GM15510 (cell line): ENCODE data around the gene KRTCAP3.

Experiments used
- POLR2A ChIP-seq: IDR thresholded peaks from 3 replicates; pipeline ENCODE4 v1.6.1; 2011; ENCODE audit warnings: borderline replicate concordance; ENCODE audit not compliant: insufficient read length; ENCODE audit errors: extremely low read depth

KRTCAP3 gene

DNA sequence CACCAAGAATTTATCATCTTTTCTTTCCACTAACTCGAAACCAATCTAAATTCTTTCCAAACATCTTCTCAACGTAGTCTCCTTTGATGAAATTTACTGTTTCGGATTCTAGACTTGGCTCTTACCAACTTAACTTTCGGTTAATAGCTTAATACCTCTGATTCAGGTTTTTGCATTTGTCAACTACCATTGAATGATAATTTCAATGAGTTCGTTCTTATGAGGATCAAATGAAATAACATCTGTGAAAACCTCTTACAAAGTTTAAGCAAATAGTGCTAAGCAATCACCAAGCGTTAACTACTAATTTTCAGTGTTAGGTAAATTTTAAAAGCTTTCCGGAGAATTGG lies 14.3 kb upstream of the KRTCAP3 start:
- TF ChIP-seq POLR2A, result no peak

DNA sequence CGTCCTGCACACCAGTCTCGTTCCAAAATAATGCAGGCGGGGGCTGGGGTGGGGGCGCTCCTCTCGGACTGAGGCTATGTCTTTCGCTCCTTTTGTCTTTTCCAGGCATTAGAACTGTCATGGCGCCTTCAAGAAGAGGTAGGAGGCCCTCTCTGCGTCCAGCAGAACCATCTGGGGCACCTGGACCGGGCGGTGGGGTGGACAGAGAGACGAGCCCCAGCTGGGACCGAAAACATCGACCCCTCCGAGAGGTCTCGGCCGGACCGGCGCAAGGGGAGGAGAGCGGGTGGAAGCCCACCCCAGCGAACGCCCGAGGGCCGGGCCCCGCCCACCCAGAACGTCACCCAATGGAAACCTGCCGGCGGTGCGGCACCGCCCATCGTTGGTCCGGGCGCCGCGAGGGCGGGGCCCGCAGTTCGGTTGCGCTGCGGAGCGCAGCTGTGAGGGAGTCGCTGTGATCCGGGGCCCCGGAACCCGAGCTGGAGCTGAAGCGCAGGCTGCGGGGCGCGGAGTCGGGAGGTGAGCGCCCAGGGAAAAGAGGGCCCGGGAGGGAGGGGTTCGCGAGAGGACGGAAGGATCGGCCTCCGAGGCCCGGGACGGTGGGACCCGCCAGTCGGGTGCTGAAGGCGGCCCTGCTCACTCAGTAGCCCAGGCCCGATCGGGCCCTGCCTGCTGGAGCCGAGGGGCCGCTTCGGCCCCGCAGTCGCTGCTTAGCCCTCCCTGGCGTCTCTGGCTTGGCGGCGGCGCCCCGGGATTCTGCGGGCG lies 13.8 kb upstream of the KRTCAP3 start, which contains the start of gene NRBP1:
TSS of gene NRBP1 (plus strand) at position 419 of the 765 bp plus-strand sequence. CDS start 4,643 bp downstream, outside the sequence.
- TF ChIP-seq POLR2A, result peak; percentile 91

DNA sequence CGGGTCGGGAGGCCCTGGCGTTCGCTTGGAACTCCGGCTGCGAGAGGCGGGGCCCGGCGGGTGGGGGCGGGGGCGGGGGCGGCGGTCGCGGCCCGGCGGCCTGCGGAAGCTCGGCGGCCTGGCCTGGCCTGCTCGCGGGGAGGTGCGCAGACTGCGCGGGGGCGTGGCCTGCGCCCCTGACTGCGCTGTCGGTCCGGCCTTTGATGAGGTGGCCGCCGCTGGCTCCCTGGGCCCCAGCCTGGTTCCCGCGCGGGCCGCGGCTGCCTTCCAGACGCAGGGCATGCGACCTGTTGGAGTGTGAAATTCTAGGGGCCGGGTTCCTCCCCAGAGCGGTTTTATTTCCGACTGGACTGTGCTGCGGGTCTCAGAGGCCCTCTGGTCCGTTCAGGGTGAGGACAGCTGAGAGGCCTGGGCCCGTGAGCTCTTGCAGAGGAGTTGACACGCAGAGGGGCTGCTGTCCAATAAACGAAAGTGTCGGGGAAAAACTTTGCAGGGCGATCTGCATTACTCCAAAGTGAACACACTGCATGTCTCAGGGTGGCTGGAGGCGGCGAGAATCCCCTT lies 13.1 kb upstream of the KRTCAP3 start:
- peak; percentile 60 for TF ChIP-seq POLR2A

DNA sequence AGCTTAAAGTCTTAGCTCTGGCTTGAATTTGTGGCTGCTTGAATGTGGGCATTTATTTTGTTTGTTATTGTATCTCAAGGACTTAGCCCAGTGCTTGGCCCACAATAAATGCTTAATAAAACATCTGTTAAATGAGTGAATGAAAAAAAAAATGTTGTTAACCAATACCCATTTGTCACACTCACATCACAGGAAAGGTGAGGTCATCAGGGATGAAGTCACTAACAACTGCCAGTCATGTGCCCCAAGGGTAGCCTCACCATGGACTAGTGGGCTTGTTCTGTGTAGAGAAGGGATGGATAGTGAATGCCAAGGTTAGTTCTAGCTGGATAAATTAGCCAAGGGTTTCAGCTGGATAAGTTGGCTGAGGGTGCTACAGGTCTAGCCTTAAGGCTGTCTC lies 10.8 kb upstream of the KRTCAP3 start:
- TF ChIP-seq POLR2A, result no peak

DNA sequence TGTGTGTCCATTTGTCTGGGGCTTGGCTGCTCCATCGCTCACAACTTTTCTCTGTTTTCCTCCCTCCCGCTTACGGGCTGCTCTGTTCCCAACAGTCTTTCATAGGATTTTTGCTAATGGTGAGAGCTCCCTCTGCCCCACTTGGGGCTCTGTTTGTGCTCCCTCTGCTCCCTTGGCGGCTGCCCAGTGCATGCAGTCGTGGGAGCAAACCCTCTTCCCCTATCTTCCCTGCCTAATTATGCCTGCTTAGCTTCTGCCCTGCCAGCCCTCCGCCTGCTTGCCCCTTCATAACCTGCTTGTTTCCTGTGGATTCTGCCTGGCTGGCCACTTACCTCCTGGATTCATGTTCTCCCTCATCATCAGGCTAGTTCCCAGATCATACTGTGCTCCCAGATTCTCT lies 6.6 kb upstream of the KRTCAP3 start:
- no peak for TF ChIP-seq POLR2A

DNA sequence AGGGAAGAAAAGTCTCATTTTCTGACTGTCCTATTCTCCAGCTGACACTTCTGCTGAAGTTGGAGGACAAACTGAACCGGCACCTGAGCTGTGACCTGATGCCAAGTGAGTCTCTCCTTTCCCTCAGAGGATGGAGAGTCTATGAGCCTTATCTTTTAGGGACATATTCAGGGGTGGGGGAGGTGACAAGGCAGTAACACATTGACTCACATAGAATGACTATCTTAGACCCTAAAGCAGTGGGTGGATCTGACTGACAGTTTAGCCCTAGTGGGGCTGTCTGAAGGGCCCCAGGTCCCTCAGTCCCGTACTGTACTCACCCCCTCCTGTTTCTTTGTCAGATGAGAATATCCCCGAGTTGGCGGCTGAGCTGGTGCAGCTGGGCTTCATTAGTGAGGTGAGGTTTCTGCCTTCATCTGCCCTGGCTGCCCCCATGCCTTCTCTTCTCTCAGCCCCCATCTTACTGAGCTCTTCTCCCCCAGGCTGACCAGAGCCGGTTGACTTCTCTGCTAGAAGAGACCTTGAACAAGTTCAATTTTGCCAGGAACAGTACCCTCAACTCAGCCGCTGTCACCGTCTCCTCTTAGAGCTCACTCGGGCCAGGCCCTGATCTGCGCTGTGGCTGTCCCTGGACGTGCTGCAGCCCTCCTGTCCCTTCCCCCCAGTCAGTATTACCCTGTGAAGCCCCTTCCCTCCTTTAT lies 805 bp upstream of the KRTCAP3 start:
- TF ChIP-seq POLR2A, result no peak

DNA sequence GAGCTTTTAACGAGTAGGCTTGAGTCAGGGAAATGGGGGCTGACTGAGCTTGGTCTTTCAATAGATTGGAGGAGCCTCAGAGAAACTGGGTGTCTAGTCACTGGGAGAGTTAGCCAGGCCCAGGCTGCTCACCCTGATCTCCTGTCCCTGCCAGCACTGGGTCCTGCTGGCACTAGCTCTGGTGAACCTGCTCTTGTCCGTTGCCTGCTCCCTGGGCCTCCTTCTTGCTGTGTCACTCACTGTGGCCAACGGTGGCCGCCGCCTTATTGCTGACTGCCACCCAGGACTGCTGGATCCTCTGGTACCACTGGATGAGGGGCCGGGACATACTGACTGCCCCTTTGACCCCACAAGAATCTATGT lies 720 bp downstream of the KRTCAP3 start:
- TF ChIP-seq POLR2A, result no peak

DNA sequence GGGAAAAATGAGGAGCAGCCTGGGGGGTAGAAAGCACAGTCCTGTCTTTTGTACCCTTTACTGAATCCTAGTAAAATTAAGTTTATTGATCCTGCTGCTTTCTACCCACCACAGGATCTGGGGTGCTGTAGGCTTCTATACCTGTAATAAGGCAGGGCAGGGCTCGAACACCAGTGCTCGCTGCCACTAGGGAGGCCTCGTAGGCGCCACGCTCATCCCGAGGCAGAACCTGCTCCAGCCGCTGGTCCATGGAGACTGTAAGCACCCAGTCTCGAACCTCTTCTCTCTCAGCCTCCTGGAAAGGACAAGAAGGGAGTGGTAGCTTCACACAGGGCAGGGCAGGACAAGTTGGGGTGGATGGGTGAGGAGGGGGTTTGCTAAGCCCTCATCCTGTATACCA lies 3.0 kb downstream of the KRTCAP3 start:
- TF ChIP-seq POLR2A, result no peak

DNA sequence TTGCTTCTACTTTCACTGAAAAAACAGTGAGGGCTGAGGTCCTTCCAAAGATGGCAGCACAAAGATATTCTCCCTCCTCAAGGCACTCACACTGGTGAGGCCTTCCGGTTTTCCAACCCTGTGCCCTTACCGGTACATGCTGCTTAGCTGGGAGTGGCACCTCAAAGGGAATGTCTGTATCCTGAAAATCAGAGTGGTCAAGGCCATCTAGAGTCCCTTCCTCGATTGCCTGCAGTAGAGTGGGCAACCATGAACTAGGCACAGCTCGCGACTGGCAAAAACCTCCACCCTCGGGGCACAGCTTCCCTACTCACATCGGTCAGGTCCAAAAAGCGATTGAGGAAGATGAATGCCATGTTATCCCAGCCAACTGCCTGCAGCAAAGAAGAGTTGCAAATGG lies 3.4 kb downstream of the KRTCAP3 start:
- no peak for TF ChIP-seq POLR2A

DNA sequence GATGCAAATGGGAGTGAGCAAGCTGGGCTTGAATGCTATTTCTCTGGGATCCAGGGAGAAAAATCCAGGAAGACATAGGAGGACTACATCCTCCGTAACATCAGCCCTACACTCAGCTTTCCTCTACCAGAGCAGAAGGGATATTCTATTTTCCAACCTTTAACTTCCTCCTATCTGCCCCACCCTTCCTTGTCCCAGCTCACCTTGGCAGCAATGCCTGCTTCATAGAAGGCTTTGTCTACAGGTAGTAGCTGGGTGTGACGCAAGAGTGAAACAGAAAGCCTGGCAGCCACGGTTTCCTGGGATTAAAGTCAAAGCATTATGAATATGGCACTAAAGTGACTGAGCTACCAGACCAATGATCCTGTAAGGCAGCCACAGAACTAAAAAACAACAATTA lies 3.9 kb downstream of the KRTCAP3 start:
- no peak for TF ChIP-seq POLR2A

DNA sequence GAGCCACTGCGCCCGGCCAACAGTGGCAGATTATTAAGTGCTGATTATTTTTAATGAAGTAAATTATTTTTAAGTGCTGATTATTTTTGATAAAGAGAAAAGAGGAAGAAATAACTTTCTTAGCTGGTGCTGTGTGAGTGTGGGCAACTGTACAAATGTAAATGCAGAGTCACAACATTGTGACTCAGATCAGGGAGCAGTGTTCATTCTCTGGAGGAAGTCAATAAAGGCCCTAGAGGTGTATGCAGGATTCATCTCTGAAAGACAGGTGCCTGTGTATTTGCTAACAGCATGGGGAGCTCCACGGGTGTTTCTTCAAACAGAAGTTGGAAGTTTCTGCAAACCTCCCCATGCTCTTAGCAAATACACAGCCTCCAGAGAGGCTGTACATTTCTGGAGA lies 6.2 kb downstream of the KRTCAP3 start:
- TF ChIP-seq POLR2A, result no peak

DNA sequence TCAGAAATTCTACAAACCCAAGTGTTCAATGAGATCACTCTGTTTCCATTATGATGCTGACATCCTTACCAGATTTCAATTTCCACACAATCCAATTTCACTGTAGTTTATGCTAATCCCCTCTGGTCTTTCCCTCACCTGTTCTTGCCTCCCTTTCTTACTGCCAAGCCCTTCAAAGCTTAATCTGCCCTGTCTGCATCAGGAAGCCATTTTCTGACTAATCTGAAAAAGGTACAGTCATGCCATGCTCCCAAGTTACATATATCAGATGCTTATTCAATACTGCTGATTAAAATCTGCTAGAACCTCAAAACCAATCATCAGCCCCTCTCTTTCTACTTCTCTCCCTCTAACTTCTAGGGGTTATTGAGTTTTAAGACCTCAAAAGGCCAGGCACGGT lies 8.9 kb downstream of the KRTCAP3 start:
- TF ChIP-seq POLR2A, result no peak

DNA sequence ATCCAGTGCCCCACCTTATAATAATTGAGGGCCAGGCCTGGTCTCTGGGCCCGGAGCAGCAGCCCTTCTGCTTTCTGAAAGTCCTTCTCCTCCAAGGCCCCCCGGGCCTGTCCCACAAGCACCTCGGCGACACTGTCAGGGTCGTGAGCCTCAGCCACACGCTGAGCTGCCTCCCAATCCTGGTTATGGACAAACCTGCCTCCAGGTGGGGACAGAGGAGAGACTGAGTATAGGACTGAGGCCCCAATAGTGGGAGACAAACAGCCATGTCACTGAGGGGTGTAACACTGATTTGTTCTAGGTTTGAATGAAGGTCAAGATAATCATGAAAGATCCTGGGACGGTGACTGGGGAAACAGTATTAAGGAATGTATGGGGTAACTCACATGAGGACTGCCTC lies 11.8 kb downstream of the KRTCAP3 start:
- TF ChIP-seq POLR2A, result no peak

DNA sequence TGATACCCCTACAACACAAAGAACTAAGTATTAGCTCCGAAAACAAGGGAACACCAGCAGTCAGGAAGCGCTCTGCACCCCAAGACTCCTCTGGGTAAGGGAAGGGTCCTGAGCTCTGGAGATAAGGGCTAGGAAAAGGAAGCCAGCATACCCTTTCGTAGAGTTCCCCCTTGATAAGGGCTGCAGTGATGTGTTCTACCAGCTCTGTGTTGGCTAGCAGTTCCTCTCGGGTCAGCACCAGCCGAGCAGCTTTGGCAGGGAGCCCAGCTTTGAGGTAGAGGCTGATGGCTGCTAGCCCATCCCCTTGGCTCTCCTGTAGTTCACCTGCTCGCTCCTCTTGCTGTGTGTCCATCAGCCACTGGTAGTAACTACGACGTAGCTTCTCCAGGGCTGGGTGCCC lies 18.9 kb downstream of the KRTCAP3 start:
- TF ChIP-seq POLR2A, result no peak

DNA sequence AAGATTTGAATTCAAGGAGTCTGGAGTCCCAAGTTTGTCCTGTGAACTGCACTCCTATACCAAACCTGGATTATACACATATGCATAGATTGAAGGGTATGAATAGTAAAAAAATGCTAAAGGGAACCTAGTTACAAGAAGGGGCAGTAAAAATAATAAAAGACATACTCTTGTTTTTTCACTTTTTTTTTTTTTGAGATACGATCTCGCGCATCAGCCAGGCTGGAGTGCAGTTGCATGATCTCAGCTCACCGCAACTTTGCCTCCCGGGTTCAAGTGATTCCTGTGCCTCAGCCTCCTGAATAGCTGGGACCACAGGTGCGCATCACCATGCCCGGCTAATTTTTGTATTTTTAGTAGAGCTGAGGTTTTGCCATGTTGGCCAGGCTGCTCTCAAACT lies 22.3 kb downstream of the KRTCAP3 start:
- no peak for TF ChIP-seq POLR2A

DNA sequence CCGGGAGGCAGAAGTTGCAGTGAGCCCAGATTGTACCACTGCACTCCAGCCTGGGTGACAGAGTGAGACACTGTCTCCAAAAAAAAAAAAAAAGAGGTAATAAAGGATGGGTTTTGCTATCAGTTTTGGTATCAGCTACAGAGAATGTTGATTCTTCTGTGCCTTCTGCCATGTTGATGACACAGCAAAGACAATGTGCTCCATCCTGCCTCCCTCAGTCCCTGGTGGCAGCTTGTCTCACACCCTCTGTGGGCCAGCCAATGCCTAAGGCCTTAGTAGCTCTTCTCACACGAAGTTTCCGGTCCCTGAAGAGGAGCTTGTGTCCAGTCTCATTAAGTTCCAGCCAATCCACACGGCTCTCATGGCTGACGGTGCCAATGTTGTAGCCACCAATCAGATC lies 29.8 kb downstream of the KRTCAP3 start:
- TF ChIP-seq POLR2A, result no peak
